Parathyroid adenoma (tissue), 2 donors: ENCODE data around the gene ATP6V1B1.

Experiments used
- H2AFZ ChIP-seq: fragments of 300-600 bp; sonication (generic); one replicate; pipeline ENCODE4 v1.7.0; 2017; ENCODE audit warnings: antibody characterized with exemption, mild to moderate bottlenecking
- H3K27ac ChIP-seq: fragments of 300-600 bp; sonication (generic); one replicate; pipeline ENCODE4 v1.7.0; 2017
- H3K27me3 ChIP-seq: fragments of 300-600 bp; sonication (generic); one replicate; pipeline ENCODE4 v1.7.0; 2017; ENCODE audit warnings: low read length; ENCODE audit not compliant: control insufficient read depth, insufficient read depth
- H3K36me3 ChIP-seq: fragments of 300-600 bp; sonication (generic); one replicate; pipeline ENCODE4 v1.7.0; 2017; ENCODE audit warnings: low read length; ENCODE audit not compliant: control insufficient read depth, insufficient read depth
- H3K4me1 ChIP-seq: fragments of 300-600 bp; sonication (generic); one replicate; pipeline ENCODE4 v1.7.0; 2017; ENCODE audit warnings: control low read depth
- H3K4me2 ChIP-seq: fragments of 300-600 bp; sonication (generic); one replicate; pipeline ENCODE4 v1.7.0; 2017; ENCODE audit warnings: low read length
- H3K4me3 ChIP-seq: fragments of 300-600 bp; sonication (generic); one replicate; pipeline ENCODE4 v1.7.0; 2017; ENCODE audit warnings: low read depth, low read length
- H3K79me2 ChIP-seq: fragments of 300-600 bp; sonication (generic); one replicate; pipeline ENCODE4 v1.7.0; 2017; ENCODE audit warnings: control low read depth
- H3K9ac ChIP-seq: fragments of 300-600 bp; sonication (generic); one replicate; pipeline ENCODE4 v1.7.0; 2017; ENCODE audit warnings: mild to moderate bottlenecking
- H3K9me3 ChIP-seq: fragments of 300-600 bp; sonication (generic); one replicate; pipeline ENCODE4 v1.7.0; 2017; ENCODE audit warnings: low read length; ENCODE audit not compliant: control insufficient read depth
- TF ChIP-seq, protein P1 (sequence below): fragments of 300-600 bp; sonication (generic); IDR thresholded peaks from one replicate; pipeline ENCODE4 v1.7.0; 2017; ENCODE audit warnings: antibody characterized with exemption, mild to moderate bottlenecking
- donor health status: primary hyperparathyroidism.

Gene ATP6V1B1

DNA sequence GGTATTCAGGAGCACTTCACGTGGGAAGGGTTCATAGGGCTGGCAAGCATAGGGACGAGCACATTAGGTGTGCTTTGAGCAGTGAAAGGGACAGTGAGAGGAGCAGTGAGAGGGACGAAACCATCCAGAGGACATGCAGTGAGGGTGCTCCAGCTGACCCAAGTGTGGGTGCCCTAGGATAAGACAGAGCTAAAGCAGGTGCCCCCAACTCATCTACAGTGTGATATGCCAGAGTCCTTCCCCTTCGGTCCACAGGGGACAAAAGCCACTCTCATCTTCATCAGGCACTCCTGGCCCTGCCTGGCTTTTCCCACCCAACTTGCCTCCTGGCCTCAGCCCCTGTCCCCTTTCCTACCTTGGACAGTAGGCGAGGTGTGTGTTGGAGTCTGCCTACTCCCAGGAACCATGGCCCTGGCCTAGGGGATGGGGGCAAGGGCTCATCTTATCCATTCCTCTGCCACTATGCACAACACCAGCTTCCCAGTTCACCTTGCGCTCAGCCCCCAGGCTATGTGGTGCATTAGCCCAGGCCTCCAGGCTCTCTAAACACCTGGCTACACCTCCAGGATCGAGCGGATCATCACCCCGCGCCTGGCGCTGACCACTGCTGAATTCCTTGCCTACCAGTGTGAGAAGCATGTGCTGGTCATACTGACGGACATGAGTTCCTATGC, 26.6 kb downstream of the ATP6V1B1 start:
- Histone ChIP-seq H3K9ac (no peak overlapping the region), H3K27ac (no peak overlapping the region), H2AFZ (no peak overlapping the region), H3K27me3 (no peaks in the 10 kb centered on the region), H3K4me3 (no peak overlapping the region), H3K4me1 (no peaks in the 10 kb centered on the region), H3K9me3 (no peaks in the 10 kb centered on the region), H3K4me2 (no peak overlapping the region), H3K79me2 (no peaks in the 10 kb centered on the region), H3K36me3 (no peaks in the 10 kb centered on the region)
- TF ChIP-seq, protein P1, sequence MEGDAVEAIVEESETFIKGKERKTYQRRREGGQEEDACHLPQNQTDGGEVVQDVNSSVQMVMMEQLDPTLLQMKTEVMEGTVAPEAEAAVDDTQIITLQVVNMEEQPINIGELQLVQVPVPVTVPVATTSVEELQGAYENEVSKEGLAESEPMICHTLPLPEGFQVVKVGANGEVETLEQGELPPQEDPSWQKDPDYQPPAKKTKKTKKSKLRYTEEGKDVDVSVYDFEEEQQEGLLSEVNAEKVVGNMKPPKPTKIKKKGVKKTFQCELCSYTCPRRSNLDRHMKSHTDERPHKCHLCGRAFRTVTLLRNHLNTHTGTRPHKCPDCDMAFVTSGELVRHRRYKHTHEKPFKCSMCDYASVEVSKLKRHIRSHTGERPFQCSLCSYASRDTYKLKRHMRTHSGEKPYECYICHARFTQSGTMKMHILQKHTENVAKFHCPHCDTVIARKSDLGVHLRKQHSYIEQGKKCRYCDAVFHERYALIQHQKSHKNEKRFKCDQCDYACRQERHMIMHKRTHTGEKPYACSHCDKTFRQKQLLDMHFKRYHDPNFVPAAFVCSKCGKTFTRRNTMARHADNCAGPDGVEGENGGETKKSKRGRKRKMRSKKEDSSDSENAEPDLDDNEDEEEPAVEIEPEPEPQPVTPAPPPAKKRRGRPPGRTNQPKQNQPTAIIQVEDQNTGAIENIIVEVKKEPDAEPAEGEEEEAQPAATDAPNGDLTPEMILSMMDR: no peak

DNA sequence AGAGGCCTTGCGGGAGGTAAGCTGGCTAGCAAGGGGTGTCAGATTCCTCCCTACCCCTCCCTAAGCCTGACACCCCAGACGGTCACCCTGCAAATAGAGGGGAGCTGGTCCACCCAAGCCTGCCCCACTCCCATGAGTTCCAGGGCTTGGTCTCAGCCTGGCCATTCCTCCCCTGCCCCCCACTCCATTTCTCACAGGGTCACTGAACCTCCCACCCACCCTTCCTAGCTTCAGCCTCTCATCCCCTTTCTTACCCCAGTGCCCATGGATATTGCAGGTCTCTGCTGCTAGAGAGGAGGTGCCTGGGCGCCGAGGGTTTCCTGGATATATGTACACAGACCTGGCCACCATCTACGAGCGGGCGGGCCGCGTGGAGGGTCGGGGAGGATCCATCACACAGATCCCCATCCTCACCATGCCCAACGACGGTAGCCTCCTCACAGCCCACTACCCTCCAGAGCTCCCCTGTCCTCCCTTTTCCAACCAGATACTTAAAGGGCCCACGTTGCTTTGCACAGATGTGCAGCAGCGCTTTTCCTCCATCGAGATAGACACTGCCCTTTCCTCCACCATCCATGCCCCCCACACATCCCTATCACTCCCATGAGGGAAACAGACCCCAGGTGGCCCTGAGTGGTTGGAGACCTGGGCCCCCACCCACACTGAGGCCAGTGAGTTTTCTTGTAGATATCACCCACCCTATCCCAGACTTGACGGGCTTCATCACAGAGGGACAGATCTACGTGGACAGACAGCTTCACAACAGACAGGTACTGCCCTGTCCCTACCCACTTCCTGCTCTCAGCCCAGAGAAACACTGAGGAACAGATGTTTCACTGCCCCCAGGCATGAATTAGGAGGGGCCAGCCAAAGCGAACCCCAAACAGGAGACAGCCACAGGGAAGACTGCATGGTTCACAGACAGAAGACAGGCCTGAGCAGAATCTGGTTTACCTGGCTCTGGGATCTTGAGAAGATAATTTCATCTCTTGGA, 27.5 kb downstream of the ATP6V1B1 start:
- H3K4me2 ChIP-seq: no peak overlapping the region
- H3K4me1 ChIP-seq: no peaks in the 10 kb centered on the region
- no peak overlapping the region for H3K9ac ChIP-seq
- H3K9me3 ChIP-seq: no peaks in the 10 kb centered on the region
- no peaks in the 10 kb centered on the region for H3K36me3 ChIP-seq
- H3K79me2 ChIP-seq: no peaks in the 10 kb centered on the region
- no peak overlapping the region for H2AFZ ChIP-seq
- no peaks in the 10 kb centered on the region for H3K27me3 ChIP-seq
- H3K27ac ChIP-seq: no peak overlapping the region
- TF ChIP-seq, protein P1: no peak
- H3K4me3 ChIP-seq: no peak overlapping the region

DNA sequence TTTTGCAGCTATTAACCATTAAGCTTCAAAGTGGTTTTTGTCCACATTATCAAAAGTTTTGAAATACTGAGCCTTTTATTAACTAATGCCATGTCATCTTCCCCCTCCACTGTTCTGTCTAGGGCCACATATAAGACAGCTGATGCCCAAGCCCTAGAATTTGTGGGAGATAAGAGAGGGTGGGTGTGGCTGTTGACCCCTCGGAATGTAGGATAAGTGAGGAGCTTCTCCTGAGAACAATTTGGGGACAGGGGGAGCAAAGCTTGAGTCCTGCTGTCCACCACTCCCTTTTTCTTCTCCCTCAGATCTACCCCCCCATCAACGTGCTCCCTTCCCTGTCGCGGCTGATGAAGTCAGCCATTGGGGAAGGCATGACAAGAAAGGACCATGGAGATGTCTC, 28.4 kb downstream of the ATP6V1B1 start:
- H3K27ac ChIP-seq: no peak overlapping the region
- H2AFZ ChIP-seq: no peak overlapping the region
- no peaks in the 10 kb centered on the region for H3K27me3 ChIP-seq
- H3K9ac ChIP-seq: no peak overlapping the region
- TF ChIP-seq, protein P1: no peak
- no peak overlapping the region for H3K4me3 ChIP-seq
- H3K36me3 ChIP-seq: no peaks in the 10 kb centered on the region
- H3K4me2 ChIP-seq: no peak overlapping the region
- no peaks in the 10 kb centered on the region for H3K79me2 ChIP-seq
- H3K9me3 ChIP-seq: no peaks in the 10 kb centered on the region
- H3K4me1 ChIP-seq: no peaks in the 10 kb centered on the region

DNA sequence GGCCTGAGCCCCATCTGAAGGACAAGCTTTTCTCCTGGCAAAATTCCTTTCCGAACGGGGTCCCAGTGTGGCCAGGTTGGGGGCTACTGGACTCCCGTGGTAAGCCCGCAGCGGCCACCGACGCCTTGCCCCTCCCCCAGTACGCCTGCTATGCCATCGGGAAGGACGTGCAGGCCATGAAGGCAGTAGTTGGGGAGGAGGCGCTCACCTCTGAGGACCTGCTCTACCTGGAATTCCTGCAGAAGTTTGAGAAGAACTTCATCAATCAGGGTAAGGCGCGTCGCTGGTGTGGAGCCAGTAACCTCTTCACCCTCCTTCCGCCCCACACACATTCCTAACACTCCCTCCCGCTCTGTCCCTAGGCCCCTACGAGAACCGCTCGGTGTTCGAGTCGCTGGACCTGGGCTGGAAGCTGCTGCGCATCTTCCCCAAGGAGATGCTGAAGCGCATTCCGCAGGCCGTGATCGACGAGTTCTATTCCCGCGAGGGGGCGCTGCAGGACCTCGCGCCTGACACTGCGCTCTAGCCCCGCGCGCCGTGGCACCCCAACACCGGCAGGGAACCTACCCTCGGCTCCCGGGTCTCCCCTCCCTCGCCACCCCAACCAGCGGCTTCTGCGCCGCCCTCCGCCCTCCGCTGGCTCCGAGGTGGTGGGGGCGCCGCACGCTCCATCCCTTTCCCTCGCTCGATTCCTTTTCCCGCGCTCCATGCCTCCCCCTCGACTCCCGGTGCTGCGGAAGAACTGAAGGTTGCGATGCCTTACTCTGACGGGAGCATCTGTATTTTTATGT, 29.1 kb downstream of the ATP6V1B1 start:
- H3K4me1 ChIP-seq: no peaks in the 10 kb centered on the region
- H3K4me2 ChIP-seq: peak overlapping the region; percentile 82
- H3K27ac ChIP-seq: no peak overlapping the region
- H2AFZ ChIP-seq: peak overlapping the region; percentile 60
- no peak overlapping the region for H3K9ac ChIP-seq
- TF ChIP-seq, protein P1: peak; percentile 57
- no peaks in the 10 kb centered on the region for H3K36me3 ChIP-seq
- peak overlapping the region; percentile 45 for H3K4me3 ChIP-seq
- no peaks in the 10 kb centered on the region for H3K9me3 ChIP-seq
- no peaks in the 10 kb centered on the region for H3K27me3 ChIP-seq
- H3K79me2 ChIP-seq: no peaks in the 10 kb centered on the region
